ENCODE measurements around the gene NINJ1.
A peak's percentile ranks its signal among the peaks of the same experiment; 100 is the strongest.

Gene NINJ1

DNA sequence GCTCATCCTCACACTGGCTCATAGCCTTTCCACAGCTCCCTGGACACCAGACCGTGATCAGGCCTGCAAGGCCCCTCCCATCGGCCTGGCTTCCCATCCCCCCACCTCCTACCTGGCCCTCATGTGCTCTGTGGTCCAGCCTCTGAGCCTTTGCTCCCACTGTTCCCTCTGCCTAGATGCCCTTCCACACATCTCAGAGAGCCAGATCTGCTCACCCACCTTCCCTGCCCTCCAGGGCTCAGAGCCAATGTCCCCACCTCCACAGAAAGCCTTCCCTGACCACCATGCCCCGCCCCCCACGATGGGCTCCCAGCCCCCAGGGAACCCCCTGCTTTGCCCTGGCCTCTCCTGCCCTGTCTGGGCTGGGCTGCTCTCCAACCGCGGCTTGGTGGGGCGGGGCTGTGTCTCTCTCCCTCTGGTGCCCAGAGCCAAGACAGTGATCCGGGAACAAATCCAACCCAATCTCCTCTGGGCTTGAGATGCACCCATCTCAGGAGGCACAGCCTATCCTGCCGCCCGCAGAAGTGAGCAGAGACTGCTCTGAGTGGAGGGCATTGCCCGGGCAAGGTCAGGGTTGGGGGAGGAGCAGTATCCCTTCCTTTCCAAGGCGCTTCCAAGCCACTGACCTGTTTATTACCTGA is 1.6 kb downstream of the NINJ1 start:
- H3K4me2 ChIP-seq = peak overlapping the region; percentile 82 to 100 (median 98)
- peaks cover 0 to 50% (median 11%) of the 10 kb centered on the region in 11 experiments; a peak in 14 of 22 replicates for H3K36me3 ChIP-seq
- H3K9me3 ChIP-seq (replicated peaks in 1 of 11) = no peaks in the 10 kb centered on the region
- no peaks in the 10 kb centered on the region for H3K27me3 ChIP-seq
- H3K9ac ChIP-seq = peak overlapping the region; percentile 81 to 97 (median 90); a peak in 21 of 22 replicates
- TF ChIP-seq Cebpa-rat (IDR thresholded peaks at IDR 0.05) = no peak
- H3K27ac ChIP-seq = peak overlapping the region; percentile 77 to 96 (median 89)
- H3K4me1 ChIP-seq = peaks cover 78 to 94% (median 92%) of the 10 kb centered on the region in 10 experiments
- peaks cover 0 to 62% (median 45%) of the 10 kb centered on the region in 11 experiments; a peak in 15 of 22 replicates for H4K20me1 ChIP-seq
- peak overlapping the region; percentile 84 to 97 (median 88) for H3K4me3 ChIP-seq

DNA sequence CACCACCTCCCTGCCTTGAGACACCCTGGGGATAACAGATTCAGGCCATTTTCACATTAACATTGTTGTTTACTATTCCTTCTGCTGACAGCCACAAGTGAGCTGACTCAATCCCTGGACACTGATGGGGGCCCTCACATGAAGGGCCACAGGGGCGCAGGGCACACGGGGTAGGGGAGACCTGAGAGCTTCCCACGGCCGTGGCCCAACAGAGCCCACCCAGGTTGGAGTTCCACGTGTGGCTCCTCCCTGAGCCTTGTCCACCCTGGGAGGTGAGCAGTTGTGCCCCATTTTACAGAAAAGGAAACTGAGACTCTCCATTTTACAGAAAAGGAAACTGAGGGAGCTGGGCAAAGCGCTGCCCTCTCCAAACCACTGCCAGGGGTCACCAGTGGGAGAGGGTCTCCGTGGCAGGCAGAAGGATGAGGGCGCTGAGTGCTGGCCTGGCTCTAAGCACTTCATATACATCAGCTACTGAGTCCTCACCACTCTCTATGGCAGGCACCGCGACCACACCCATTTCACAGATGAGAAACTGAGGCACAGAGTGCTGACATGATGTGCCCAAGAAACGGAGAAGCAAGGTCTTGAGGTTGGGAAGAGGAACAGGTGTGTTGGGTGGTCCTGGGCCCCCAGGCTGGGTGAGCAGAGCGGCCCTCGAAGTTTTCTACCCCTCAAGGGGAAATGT is 2.3 kb downstream of the NINJ1 start:
- peak overlapping the region; percentile 84 to 97 (median 88) for H3K4me3 ChIP-seq
- peaks cover 0 to 69% (median 52%) of the 10 kb centered on the region in 11 experiments; a peak in 15 of 22 replicates for H4K20me1 ChIP-seq

DNA sequence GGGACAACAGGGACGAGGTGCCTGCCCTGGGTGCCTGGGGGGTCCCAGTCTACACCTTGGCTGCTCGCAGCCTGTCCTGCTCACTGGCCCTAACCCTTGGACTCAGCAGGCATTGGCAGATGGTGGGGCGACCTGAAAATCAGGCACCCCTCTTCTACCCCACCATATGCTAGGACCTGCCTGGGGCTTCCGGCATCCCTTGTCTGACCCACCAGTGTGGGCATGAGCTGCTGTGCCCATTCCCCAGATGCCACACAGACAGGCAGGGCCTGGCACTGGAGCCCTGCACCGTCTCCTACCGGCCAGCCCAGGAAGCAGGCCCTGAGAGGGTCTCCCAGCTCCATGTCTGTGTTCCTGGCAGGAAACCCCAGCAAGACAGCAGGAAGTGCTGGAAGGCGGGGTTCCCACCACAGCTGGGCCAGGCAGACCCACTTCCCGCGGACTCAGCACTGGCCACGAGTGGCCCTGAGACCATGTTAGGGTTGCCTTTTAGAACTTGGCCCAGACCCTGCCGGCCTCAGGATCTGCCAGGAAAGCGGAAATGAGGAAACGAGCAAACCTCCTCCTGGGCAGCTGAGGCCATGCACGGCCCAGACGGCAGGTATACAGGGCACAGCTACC is 3.1 kb downstream of the NINJ1 start:
- peak overlapping the region; percentile 54 to 96 (median 89) for H3K27ac ChIP-seq
- no peaks in the 10 kb centered on the region for H3K9me3 ChIP-seq (replicated peaks in 1 of 11)
- peak overlapping the region; percentile 81 to 97 (median 90); a peak in 21 of 22 replicates for H3K9ac ChIP-seq
- peaks cover 0 to 61% (median 13%) of the 10 kb centered on the region in 11 experiments; a peak in 16 of 22 replicates for H3K36me3 ChIP-seq
- peak overlapping the region; percentile 82 to 100 (median 98) for H3K4me2 ChIP-seq
- peak overlapping the region; percentile 15 to 97 (median 86); a peak in 19 of 20 replicates for H3K4me3 ChIP-seq
- H3K4me1 ChIP-seq = peaks cover 78 to 94% (median 92%) of the 10 kb centered on the region in 10 experiments
- H3K27me3 ChIP-seq = no peaks in the 10 kb centered on the region
- no peak for TF ChIP-seq Cebpa-rat (IDR thresholded peaks at IDR 0.05)
- H4K20me1 ChIP-seq = peaks cover 0 to 77% (median 60%) of the 10 kb centered on the region in 11 experiments; a peak in 15 of 22 replicates

More for the DNA sequence above, 2.3 kb downstream of the NINJ1 start:
- Histone ChIP-seq H3K9me3 (replicated peaks in 1 of 11) (no peaks in the 10 kb centered on the region), H3K27me3 (no peaks in the 10 kb centered on the region), H3K9ac (peak overlapping the region; percentile 81 to 97 (median 90); a peak in 21 of 22 replicates), H3K4me1 (peaks cover 78 to 94% (median 92%) of the 10 kb centered on the region in 10 experiments), H3K4me2 (peak overlapping the region; percentile 82 to 100 (median 98)), H3K27ac (peak overlapping the region; percentile 77 to 96 (median 89)), H3K36me3 (peaks cover 0 to 53% (median 11%) of the 10 kb centered on the region in 11 experiments; a peak in 14 of 22 replicates)
- no peak for TF ChIP-seq Cebpa-rat (IDR thresholded peaks at IDR 0.05)

DNA sequence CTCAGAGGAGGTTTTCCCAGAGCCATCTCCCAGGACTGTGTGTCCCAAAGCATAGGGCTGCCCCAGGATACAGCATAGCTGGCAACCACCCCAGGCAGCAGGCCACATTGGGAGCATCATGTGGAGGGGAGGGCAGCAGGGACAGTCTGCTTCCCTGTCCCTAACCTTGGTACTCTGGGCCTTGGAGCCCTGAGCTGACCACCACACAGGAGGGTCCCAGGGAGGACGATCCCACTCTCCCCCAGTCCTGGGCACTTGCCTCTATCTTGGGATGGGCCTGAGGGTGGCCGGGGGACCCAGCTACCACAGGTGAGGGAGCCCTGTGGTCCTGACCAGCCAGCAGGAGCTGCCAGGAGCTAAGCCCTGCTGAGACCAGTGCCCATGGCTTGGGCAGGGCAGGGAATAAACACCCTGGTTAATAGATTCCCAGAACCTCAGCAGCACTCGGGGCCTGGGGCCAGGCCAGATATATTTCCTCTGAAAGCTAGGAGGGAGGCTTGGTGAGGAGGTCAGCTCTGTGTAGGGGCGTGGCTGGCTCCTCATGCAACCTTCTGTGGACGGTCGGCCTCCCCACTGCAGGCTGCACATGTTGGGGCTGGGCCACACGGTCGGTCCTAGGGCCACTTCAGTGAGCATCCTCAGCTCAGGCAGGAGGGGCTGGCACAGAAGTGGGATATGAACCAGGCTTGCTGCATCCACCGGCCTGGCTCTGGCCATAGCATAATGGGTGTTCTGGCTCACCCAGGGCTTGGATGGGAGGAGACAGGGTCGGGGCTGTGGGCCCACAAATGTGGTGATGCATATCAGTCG is 4.2 kb downstream of the NINJ1 start:
- H4K20me1 ChIP-seq = peaks cover 0 to 82% (median 69%) of the 10 kb centered on the region in 11 experiments; a peak in 15 of 22 replicates
- H3K27ac ChIP-seq = peak overlapping the region; percentile 4 to 96 (median 82); a peak in 16 of 22 replicates
- H3K9ac ChIP-seq = peak overlapping the region; percentile 63 to 97 (median 90); a peak in 20 of 22 replicates
- H3K4me3 ChIP-seq = peak overlapping the region in 3 of 10 experiments; percentile 94 to 97 (median 94); a peak in 5 of 20 replicates
- peak overlapping the region; percentile 82 to 100 (median 98) for H3K4me2 ChIP-seq
- H3K4me1 ChIP-seq = peaks cover 78 to 92% (median 88%) of the 10 kb centered on the region in 10 experiments
- H3K9me3 ChIP-seq (replicated peaks in 1 of 11) = no peaks in the 10 kb centered on the region
- peaks cover 9 to 72% (median 24%) of the 10 kb centered on the region in 11 experiments for H3K36me3 ChIP-seq
- TF ChIP-seq Cebpa-rat (IDR thresholded peaks at IDR 0.05) = no peak
- H3K27me3 ChIP-seq = no peaks in the 10 kb centered on the region

DNA sequence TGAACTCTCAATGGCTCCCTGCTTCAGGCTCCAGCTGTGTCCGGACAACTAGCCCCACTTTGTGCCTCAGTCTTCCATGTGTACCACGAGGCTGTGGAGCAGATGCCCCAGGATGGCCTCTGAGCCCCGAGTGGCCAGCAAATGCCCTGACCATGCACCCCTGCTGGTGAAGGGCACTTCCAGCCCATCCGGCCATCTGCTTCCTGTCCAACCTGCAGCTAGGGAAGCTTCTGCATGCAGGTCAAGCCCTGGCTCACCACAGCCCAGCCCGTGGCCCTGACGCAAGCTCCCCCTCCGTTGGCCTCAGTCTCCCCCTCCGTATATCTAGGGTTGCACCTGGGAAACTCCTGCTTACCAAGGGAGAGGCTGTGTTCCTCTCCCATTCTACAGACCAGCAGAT is 4.8 kb downstream of the NINJ1 start:
- Histone ChIP-seq H3K4me1 (peaks cover 77 to 90% (median 81%) of the 10 kb centered on the region in 10 experiments), H3K27ac (peak overlapping the region in 9 of 11 experiments; percentile 4 to 96 (median 81); a peak in 12 of 22 replicates), H3K9ac (peak overlapping the region in 10 of 11 experiments; percentile 21 to 97 (median 90); a peak in 15 of 22 replicates), H3K9me3 (replicated peaks in 1 of 11) (no peaks in the 10 kb centered on the region), H4K20me1 (peaks cover 0 to 86% (median 70%) of the 10 kb centered on the region in 11 experiments; a peak in 15 of 22 replicates), H3K4me2 (peak overlapping the region; percentile 82 to 100 (median 98)), H3K36me3 (peaks cover 15 to 78% (median 30%) of the 10 kb centered on the region in 11 experiments), H3K27me3 (no peaks in the 10 kb centered on the region), H3K4me3 (peak overlapping the region in 3 of 10 experiments; percentile 94 to 97 (median 94); a peak in 3 of 20 replicates)
- TF ChIP-seq Cebpa-rat (IDR thresholded peaks at IDR 0.05) = no peak

DNA sequence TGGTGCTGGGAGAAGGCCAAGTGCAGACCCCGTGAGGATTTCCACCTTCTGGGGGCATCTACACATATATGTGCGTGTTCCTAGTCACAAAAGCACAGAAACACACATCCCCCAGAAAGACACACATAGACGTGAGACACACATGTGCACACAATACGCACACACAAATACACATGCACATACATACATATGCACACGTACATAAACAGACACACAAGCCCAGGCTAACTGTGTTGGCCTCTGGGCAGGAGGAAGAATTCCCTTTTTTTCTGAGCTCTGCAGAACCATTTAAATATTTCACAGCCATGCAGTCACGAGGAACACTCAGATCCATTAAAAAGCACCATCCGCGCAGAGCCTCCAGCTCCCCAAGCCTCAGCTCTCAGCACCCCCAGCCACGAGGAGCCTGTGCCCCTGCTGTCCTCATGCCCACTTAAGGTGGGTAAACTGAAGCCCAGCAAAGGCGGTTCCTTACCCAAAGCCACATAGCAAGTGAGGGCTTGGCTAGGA is 5.3 kb downstream of the NINJ1 start:
- Histone ChIP-seq H3K4me3 (peak overlapping the region in 2 of 10 experiments; percentile 10 to 94; a peak in 4 of 20 replicates), H3K4me1 (peaks cover 77 to 96% (median 84%) of the 10 kb centered on the region in 10 experiments), H3K36me3 (peaks cover 20 to 83% (median 35%) of the 10 kb centered on the region in 11 experiments), H3K27me3 (no peaks in the 10 kb centered on the region), H3K27ac (peak overlapping the region; percentile 52 to 94 (median 75); a peak in 13 of 22 replicates), H3K4me2 (peak overlapping the region; percentile 82 to 100 (median 98)), H4K20me1 (peaks cover 0 to 86% (median 70%) of the 10 kb centered on the region in 11 experiments; a peak in 15 of 22 replicates), H3K9ac (peak overlapping the region; percentile 6 to 97 (median 67); a peak in 16 of 22 replicates), H3K9me3 (replicated peaks in 1 of 11) (no peaks in the 10 kb centered on the region)
- no peak for TF ChIP-seq Cebpa-rat (IDR thresholded peaks at IDR 0.05)

DNA sequence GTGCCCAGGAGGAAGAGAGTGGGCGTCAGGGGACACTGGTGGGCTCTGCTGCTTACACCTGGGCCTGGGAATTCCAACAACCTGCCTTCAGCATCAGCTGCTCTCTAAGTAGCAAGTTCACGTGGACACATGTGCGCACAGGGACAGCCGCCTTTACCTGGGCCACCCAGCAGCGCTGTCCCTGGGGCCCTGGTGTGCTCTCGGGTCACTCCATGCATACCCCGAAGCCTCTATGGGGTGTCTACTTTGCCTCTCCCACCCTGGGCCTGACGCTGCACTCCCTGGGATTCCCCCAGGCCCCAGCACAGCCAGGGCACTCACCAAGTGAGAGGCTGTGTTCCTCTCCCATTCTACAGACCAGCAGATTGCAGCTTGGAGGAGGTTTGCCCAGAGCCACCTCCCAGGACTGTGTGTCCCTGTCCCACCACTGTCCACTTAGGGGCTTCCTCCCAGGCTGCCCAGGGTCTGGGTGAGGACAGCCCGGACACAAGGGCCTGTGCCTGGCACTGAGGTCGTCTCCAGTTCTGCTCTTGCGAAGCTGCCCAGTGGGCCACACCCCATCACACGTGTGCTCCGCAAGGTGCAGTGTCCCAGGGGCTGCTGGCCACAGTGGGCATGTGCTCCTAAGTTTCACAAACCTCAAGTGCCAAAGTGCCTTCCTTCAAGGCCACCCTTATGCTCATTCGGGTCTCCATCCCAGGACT is 5.9 kb downstream of the NINJ1 start:
- H4K20me1 ChIP-seq = peaks cover 0 to 90% (median 70%) of the 10 kb centered on the region in 11 experiments; a peak in 15 of 22 replicates
- H3K4me1 ChIP-seq = peaks cover 76 to 100% (median 80%) of the 10 kb centered on the region in 10 experiments
- peak overlapping the region in 4 of 10 experiments; percentile 6 to 32 (median 16); a peak in 5 of 20 replicates for H3K4me3 ChIP-seq
- no peaks in the 10 kb centered on the region for H3K27me3 ChIP-seq
- peaks cover 26 to 89% (median 41%) of the 10 kb centered on the region in 11 experiments for H3K36me3 ChIP-seq
- H3K9me3 ChIP-seq (replicated peaks in 1 of 11) = no peaks in the 10 kb centered on the region
- TF ChIP-seq Cebpa-rat (IDR thresholded peaks at IDR 0.05) = no peak
- H3K27ac ChIP-seq = peak overlapping the region; percentile 52 to 94 (median 71); a peak in 21 of 22 replicates
- H3K4me2 ChIP-seq = peak overlapping the region; percentile 82 to 100 (median 98)
- peak overlapping the region; percentile 54 to 97 (median 66) for H3K9ac ChIP-seq
